Esophagus mucosa (tissue), 1 donor: Measurements from ENCODE around the gene LASP1. TPM values are rescaled to one million over a fixed set of nuclear protein-coding genes. Genes with fewer than 3 reads are reported as not detected.
A peak's percentile ranks its signal among the peaks of the same experiment; 100 is the strongest.

Experiments
- ATAC-seq: fragments of 200-7000 bp; cut with Tn5 transposase; one replicate; pipeline ENCODE4 v1.9.1; 2020
- total RNA-seq: library from RNA; stranded (reverse); gene quantifications from one replicate; pipeline ENCODE4 v1.2.4, GENCODE V29; 2023
- donor health status: DM: yes; HTN: yes; CAD: no.

The LASP1 gene
- total RNA-seq, 1 donor from 2014 or later = 50.0 TPM

DNA sequence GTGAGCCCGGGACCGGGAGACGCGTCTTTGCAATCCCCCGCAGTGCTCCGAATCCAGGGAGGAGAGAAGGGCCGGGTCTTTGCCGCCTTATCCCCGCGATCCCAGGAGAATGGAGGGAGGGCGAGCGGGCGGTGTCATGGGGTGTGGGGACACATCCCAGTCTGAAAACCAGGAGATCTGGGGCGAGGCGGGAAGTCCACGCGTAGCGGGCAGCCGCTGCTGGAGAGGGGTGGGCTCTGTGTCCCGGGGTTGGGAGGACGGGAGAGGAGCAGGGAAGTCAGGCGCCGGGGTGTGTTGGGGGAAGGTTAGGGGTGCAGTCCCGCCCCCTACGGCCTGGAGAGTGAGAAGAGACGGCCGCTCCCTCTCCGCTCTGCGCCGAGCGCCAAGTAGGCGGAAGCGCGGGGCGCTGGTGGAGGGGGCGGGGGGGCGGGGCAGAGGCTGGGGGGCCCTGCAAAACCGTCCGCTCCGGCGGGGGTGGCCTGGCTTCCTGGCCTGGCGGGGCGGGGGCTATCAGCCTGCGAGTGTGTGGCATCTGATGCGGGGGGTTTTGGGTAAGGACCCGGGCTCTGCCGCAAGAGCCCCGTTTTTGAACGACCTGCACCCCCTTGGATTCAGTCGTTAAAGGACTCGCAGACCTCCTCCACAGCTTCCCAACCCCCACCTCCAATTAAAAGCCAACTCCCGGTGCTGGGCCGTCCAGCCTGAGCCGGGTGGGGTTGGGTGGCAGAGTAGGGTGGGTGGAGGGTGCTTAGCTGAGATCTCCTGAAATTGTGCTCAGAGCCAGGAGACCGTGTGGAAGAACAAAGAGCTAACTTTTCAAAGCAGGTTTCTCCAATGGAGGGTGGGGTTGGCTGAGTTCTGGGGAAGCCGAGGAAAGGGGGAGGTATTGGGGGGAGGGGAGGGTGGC, 654 bp downstream of the LASP1 start:
- ATAC-seq = peak; percentile 61

DNA sequence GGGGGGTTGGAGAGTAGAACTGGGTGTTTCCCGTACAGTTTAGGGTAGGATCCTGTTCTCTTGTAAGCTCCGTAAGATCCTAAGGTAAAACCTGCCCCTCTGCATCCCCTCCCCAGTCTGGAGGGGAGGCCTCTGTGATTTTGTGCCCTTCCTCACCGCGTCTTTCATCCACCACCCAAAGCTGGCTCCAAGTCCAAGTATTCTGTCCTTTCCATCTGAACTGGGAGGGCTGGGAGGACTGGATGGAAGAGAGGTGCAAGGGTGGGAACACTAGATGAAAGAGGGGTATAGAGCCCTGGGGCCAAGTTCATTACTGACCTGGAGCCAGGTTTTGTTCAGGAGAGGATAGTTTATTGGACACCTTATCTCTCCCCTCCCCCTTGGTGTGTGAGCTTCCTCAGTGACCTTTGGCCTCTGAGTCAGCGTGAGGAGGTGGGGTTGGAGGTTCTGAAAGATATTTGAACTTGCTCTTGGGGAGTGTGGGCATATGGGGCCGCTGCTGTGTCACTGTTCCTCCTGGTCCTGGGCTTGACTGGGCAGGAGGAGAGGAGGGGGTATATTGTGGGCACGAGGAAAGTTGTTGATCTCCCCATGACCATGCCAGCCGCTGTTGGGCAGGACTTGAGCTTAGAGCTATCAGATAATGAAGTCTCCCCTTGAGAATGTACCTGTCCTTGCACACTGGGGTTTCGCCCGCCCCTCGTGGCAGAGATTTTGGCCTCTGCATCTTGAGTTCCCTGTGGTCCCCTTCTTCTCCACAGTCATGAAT, 1.6 kb downstream of the LASP1 start:
- peak; percentile 22 for ATAC-seq

DNA sequence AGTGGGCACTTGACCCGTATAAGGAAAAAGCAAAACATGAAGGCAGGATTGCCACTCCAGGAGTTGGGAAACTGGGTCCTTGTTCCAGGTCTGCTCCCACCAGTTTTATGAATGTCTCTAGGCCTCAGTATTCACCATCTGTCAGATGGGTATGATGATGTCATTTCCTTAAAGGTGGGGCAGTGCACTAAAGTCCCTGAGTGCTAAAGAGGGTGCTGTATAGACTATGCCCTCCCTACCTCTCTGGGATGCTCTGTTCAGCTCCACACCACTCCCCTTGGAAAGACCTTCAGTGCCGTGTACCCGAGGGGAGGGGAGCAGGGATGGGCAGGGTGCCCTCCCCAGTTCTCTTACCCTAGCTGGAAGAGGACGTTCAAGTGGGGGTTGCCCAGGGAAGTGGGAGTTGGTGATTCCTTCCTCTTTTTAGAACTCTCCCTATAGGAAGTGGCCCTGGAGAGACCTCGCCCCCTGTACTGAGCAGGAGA, 2.2 kb downstream of the LASP1 start:
- ATAC-seq = no peak

DNA sequence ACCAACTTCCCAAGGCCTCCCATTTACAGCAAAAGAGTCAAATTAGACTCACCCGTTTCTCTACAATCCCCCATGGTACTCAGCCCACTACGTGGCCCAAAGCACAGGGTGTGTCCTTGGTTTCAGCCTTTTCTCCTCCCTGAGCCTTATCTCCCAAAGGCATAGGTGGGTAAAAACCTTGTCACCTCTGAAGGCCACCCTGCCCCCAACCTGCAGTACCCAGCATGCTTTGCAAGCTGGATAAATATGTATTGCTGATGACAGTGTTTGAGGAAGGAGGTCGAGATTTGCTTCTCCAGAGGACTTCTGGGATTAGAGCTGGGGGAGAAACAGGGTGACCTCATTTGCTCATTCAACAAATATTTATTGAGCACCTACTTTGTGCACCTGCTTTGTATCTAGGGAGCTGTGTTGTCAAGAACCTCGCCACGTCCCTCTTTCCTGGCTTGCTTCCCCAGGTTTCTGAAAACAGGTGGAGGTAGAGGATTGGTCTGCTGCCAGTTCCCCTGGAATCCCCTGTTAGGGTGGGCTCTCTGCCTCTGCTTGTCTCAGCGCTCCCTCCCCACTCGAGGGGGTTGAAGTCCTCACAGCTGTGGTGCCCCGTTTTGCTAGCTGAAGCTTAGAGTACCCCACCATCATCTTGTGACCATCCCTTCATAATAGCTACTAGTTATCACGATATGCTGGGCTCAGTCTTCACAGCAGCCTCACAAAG, 3.0 kb downstream of the LASP1 start:
- ATAC-seq = no peak

DNA sequence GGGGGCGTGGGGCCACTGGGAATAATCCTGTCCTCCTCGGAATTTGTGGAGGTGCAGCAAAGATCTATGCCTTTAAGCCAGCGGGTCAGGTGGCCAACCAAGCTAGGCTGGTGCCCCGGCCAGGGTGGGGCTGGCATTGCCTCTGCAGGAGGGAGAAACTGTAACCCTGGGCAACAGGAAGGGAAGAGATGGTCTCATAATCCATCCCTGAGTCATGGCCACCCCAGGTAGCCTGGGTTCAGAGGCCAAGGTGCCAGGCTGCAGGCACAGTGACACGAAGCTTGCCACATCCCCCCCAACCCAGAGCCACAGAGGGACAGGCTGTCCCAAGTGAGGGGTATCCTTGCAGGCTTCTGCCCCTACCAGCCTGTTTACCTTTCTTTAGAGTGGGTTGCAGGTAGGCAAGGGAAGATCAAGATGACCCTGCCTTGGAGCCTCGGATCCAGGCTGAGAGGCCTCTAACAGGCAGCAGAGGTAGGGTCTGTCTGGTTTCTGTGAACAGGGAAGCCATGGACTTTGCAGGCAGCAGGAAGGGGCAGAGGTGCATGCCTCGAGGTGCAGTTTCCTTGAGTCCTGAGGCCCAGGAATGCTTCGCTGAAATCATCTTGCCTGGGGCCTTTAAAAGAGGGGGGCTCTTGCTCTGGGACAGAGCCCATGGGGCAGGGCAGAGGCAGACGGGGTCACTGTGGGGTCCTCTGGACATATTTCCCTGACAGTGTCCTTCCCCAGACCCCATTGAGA, 4.0 kb downstream of the LASP1 start:
- no peak for ATAC-seq

DNA sequence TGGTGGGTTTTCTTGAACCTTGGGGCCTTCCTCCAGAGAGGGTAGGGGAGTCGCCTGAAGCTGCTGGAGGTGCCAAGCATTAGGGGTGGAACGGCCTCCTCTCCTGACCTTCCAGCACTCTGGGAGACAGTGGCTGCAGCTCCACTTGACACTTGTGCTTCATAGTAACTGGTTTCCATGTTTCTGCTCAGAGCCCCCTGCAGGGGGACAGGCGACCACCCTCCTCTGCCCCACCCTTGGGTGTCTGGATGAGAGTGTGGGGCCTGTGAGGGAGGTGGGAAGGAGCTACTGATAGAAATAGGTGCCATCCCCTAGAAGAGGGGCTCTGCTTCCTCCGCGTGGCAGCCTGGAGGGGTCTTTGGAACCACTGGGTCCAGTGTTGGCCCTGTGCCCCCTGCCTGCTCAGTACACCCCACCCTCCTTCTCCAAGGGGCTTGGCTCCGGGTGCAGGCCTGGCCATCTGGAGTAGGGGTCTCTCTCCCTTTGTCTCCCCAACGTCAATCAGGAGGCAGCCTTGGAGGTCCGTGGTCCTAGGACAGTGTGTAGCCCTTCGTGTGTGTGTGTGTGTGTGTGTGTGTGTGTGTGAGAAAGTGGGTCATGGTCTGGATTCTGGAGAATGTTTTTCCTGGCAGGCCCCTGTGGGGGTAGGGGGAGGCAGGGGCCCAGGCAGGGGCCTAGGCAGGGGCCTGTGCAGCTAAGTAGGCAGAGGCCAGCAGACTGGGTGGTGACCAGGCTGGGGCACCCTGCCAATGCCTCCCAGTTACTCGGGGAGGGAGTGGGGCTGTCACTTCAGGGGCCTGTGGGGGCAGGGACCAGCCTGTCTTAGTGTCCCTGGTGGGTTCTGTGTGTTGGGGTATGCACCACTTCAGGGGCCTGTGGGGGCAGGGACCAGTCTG, 4.9 kb downstream of the LASP1 start:
- ATAC-seq = no peak

DNA sequence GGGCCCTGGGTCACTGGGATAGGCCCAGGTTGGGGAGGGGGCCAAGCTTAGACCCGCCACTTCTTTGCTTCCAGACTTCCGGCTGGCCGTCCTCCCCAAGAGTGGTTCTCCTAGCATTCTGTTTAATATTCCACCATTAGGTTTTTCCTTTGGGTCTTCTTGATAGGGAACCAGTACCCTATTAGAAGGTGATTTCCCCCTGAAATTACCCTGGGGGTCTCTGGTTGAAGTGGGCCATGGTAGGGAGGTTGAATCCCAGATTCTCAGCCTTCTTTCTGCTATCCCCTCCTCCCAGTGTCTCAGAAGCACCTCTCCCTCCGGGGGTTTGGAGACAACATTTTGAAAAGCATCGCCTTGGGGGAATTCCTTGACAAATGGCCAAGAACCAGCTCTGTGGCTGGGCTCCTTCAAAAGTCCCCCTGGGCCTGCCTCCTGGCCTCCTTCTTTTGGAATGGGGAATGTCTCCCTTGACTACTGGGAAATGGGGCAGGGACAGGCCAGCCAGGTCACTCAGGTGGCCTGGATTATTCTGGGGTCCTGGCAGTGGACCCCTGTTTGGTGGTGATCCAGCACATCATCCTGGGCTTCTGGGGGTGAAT, 5.7 kb downstream of the LASP1 start:
- ATAC-seq = no peak

DNA sequence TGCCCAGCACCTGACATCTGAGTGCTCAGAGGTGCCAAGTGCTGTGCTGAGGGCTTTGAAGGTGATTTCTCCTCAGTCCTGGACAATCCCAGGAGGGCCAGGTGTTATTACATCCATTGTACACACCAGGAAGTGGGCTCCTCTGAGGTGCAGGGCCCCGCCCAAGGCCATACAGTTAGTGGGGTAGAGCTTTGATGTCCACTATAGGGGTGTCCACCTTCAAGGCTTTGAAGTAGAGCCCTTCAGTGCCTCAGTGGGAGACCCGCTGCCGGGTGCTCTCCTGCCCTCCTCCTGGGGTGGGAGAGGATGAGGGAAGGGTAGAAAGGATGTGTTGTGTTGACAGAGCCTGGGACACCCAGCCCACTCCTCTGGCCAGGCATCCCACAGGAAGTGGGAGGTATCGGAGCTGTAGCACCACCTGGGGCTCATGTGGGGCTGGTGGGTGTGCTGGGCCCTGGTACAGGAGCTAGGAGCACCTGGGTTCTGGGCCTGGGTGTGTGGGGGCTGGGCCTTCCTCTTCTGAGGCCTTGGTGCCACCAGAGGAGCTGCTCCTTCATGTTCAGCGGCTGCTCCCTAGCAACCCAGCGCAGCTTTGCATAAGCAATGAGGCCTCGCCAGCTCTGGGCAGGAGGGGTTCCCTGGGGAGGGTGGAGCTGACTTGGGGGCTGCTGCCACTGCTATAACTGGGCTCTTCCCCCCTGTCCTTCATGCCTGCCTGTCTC, 7.4 kb downstream of the LASP1 start:
- ATAC-seq = no peak

DNA sequence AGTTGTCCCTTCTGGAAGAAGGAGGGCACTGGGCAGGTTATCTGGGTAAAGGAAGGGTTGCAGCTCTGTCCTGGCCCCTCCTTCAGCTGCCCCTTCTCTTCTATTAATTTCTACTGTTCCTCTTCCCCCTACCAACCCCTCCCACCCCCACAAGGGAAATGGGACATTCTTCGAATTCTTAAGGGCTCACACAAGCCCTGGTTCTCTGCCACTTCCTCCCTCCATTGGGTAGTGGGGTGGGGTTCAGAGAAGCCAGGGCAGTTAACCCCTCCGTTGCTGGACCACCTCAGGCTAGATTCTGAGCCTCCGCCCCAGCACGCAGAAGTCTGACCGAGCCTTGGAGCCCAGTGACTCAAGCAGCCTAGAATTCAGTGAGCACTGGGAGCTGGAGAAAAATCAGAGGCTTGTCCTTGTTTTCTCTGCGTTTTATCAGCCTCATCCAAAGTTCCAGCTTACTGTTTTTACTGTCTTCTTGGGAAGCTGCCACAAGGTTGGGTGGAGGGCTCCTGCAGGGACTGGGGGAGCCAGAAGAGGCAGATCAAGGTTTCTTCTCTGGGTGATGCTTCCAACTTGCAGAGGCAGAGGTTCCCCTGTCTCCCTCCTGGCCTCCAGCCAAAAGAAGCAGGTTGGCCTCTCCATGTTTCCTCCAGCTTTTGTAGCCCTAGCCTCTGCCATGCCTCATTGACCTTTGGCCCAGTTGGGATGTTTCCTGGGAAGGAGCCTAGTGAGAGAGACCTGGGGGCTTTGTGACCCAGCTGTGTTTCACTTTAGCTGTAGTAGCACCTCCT, 10.2 kb downstream of the LASP1 start:
- no peak for ATAC-seq

DNA sequence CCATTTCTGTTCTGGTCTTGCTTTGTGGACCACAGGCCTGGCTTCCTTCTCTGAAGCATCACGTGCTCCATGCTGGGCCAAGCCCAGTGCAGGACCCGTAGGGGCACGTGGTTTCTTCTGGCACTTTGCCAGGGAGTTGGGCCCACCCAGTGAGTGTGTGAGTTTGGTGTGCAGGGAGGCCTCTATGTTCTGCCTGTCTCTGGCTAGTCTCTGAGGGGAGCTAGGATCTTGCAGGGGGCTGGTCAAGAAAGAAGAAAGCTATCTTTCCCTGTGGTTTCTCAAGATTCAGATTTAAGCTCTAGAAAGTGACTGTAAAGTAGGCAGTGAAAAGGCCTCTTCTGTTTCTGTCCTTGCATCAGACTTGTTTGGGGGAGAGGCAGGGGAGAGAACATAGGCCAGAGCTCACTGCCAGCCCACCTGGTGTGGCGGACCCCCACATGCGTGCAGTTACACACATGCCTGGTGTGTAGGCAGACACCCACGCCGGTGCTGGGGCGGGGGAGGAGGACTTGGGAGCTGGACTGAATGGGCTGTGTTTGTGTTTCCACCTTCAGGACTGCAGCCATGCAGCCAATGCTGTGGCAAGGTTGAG, 11.8 kb downstream of the LASP1 start:
- ATAC-seq = peak; percentile 13

DNA sequence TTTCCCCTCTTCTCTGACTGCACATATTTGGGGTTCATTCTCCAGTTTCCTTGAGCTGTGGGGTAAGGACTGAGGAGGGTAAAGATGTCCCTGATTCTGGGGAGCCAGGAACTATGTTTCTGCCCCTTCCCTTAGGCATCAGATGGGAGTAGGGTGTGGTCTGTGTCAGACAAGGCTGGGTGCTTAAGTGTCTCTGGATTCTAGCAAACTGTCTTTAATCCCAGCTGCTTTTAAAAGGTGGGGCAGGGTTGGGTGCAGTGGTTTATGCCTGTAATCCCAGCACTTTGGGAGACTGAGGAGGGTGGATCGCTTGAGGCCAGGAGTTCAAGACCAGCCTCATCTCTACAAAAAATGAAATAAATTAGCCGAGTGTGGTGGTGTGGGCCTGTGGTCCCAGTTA, 13.0 kb downstream of the LASP1 start:
- peak; percentile 46 for ATAC-seq

DNA sequence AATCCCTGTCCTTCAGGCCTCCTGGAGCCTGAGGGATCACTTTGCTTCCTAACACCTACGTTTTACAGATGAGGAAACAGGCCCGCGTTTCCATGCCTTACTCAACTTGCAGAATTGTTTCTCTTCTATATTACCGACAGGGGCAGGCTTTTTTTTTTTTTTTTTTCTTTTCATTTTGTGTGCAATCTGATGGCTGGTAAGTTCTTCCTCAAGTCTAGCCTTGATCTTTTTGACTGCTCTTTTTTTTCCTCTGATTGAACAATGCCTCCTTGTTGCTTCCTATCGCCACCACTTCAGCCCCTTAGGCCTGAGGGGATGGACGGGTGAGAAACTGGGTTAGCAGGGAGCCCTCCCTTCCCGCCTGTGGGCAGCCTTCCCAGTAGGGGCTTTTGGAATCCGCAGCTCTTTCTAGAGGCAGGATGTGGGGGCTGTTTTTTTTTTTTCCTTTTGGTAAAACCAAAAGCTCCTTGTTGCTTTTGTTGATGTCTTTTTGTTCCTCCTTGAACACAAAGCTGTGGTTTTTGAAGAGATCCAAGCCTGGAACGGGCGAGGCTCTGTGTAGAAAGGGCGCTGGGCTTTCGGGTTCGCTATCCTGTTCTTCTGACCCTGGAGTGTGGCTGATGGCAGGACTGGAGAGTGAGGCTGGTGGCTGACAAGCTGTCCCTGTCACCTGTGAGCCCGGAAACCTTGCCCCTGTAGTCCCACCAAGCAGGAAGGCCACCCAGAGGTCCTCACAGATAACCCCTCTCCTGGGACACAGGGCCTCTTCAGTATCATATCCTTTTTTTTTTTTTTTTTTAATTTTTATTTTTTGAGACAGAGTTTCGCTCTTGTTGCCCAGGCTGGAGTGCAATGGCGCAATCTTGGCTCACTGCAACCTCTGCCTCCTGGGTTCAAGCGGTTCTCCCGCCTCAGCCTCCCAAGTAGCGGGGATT, 14.0 kb downstream of the LASP1 start:
- no peak for ATAC-seq

DNA sequence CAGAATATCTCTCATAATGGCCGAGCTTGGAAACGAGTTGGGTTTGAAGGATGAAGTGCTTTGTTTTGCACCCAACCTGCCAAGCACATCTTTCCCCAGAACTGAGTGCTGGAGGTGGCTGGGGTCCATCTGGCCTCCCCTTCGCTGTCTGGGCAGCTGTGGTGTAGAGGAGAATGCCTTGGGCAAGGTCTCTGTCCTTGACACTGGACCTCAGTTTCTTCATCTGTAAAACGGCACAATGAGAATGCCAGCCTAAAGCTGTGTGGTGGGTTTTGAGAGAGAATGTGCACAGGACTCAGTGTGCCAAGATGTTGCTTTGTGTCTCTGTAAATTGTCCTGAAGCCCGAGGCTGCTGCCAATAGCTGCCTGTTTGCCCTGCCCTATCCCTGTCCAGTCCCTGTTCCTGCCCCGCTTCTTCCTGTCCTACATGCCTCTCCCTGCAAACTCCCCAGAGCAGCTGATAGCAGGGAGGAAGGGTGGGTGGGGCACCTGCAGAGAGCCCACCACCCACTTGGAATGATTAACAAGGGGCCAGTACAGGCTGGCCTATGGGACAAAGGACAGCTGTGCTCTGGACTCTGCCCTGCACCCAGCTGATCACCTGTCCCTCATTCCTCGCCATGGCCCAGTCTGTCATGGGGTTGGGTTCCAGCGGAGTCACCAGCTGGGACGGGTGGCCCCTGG, 15.3 kb downstream of the LASP1 start:
- no peak for ATAC-seq

DNA sequence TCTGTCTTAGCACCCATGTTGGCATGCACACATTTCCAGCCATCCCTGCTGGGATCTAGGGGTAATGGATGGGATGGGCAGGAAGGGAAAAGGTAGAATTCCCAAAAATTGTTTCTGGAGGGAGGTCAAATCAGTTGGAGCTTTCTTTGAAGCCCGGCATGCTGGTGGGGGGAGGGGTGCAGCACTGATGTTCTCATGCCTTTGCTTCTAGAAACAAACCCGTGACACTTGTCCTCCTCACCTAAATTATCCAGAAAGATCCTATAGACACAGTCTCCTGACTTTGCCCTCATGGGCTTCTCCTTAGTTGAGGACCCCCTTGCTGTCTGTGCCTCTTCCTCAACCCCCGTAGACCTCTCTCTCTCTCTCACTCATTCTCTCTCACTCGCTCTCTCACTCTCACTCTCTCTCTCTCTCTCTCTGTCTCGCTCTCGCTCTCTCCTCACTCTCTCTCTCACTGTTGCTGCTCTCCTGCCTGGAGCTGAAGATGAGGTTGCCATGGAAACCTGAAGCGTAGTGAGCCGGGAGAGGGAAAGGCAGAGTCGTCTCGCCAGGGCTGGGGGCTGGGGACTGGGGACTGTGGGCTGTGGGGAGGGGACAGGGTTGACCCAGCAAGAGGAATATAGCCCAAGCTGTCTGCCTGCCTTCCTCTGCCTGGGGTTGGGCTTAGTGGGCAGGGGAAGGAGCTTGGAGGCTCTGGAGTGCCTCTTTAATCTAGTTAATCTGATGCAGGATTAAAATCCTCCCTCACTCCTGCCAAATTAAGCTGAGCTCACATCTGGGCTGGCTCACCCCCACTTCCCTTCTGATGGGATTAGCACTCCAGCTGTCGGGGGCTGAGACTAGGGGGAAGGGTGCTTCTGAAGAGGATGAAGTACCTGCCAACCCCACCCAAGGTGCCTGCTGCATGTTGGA, 16.1 kb downstream of the LASP1 start:
- no peak for ATAC-seq

DNA sequence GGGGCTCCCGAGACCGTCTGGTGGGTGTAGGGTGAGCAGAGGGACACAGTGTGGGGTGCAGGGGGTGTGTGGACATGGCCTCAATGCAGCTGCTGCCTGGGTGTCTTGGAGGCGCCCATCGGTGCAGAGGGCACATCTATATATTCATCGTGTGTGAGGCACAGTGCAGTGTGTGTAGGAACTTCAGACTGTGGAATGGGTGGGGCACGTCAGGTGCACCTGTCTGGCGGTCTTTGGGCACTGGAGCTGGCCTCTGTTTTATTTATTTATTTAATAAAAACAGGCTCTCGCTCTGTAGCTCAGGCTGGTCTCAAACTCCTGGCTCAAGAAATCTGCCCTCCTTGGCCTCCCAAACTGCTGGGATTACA, 16.8 kb downstream of the LASP1 start:
- ATAC-seq = no peak

DNA sequence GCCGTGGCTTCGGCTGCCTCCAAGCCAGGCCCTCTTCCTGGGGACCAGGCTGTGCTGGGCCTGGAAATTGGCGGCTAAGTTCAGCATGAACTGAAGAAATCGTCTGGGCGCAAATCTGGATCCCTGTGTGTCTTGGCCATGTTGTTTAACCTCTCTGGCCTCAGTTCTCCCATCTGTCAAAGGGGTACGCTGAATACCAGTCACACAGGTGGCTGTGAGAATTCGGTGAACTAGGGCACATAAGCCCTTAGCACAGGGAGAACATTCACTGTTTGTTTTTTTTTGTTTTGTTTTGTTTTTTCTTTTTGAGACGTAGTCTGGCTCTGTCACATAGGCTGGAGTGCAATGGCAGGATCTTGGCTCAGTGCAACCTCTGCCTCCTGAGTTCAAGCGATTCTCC, 19.0 kb downstream of the LASP1 start:
- ATAC-seq = no peak
